ENCODE data around the gene TNFRSF1B.

DNA sequence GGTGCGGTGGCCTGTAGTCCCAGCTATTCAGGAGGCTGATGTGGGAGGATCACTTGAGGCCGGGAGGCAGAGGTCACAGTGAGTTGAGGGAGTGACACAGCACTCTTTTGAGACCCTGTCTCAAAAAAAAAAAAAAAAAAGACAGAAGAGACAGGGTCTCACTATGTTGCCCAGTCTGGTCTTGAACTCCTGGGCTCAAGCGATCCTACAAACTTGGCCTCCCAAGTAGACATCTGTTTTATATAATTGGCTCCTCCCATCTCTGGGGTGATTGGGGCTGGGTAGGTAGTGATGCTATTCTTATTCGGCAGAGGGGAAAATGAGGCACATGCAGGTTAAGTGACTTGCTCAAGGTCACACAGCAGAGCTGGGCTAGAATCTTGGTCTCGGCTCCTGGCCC, 39.4 kb downstream of the TNFRSF1B start:
- TF ChIP-seq CTCF (conservative IDR thresholded peaks at IDR 0.05 in 1 of 2, IDR thresholded peaks at IDR 0.05 in 1 of 2; ENCODE audit: extremely low read depth in 1 of 2, insufficient read depth in 1 of 2, low read depth in 1 of 2, low read length in 2 of 2) (no peak), EZH2 (IDR thresholded peaks at IDR 0.05; ENCODE audit: borderline replicate concordance, low read length) (no peak)
